Umbilical cord (tissue), 2 donors: Measurements from ENCODE around the gene XCR1. TPM values are rescaled to one million over a fixed set of nuclear protein-coding genes. Genes with fewer than 3 reads are reported as not detected.

Source experiments
- DNase-seq: peaks from one replicate; pipeline ENCODE4 v3.0.0-alpha.2; 2015; ENCODE audit warnings: low spot score
- total RNA-seq: library from RNA; depleted of rRNA; stranded (reverse); fragments of >200 nt; gene quantifications from one replicate; pipeline ENCODE4 v1.2.3, GENCODE V29; 2014; ENCODE audit warnings: low replicate concordance; ENCODE audit not compliant: insufficient read depth

The XCR1 gene
- total RNA-seq, 1 donor from 2014 or later, result 0.24 TPM

DNA sequence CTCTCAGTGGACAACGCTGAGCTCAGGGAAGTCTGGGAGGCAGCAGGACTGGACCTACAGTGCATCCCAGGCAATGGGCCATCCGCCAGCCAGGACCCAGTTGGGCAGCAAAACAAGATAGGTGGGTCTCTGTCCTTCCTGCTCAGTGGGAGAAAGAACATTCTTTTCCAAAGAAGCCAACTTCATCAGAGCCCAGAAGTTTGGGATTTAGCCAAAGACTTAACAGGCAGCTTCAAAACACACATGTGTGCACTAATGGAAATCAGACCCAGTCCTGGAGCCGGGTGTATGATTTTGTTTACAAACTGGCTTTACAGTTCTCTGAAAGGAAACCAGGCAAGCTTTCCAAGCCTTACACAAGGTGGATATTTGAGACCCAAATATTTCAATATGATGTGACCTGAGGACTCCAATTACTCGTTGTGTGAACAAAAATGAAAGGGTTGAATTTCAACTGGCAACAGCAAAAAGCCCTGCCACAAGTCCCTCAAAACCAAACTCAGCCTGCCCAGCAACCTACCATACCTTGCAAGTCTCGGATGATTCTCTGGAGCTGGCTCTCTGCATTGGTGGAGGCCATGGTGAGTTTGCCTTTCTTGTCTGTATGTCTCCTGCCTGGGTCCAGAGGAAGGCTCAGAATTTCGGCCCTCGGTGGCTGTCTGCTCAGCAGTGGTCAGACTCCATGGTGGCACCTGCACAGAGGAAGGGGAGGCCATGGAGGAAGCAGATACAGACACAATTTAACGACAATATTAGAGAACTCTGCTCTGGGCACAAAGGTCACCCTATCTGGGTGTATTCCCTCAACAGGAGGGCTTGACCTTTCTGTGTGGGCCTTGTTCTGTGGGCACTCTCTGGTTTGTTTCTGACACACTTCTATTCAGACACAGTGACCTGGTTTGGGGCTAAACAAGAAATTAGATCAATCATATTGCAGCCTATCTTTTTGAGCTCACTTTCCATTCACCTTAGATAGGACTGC is 42.7 kb downstream of the XCR1 start:
- DNase-seq, result peak; percentile 81

DNA sequence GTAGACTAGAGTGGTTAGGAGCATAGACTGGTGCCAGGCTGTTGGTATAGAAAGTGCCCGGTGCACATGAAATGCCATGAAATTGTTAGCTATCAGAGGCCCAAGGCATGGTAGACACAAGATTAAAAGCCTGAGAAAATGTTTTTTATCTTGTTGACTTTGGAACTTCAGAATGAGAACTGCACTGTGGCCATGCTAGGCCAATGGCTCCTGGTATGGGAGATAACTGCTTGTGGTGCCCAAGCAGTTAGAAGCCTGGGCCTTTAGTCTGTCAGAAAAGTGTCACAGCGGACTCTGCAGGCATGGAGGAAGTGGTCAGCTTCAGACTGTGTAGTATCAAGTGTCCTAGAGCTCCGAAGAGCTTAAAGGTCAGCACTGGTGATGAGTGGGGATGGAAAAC is 43.5 kb downstream of the XCR1 start:
- DNase-seq, result no peak

DNA sequence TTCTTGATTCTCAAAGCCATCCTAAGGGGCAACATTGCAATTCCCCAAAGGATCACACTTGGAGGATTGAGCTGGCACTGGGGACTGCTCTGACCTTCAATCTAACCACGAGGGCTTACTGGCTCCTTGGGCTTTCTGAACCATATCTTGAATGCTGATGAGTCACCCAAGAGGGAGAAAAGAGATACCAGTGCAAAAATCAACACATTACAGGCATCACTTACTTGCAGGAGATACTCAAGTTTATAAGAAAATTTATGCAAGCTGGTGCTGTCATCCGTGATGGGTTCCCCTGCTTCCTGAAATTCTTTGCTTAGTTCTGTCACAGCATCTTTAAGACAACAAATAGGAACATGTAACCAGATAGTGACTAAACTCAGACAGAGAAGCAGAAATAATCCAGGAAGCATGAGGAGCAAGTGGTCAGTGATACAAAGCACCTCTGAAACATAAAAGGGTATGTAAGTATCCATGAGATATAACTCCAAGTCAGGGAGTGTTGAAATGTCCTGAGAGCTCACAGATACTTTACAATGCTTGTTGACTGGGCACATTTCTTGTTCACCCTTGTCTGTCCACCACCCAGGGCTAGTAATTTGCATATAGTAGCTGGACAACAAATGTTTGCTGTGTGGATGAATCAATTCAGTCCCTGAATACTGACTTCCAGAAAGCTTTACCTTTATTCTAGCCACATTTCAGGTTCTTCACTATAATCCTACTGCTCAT is 45.8 kb downstream of the XCR1 start:
- peak; percentile 58 for DNase-seq

DNA sequence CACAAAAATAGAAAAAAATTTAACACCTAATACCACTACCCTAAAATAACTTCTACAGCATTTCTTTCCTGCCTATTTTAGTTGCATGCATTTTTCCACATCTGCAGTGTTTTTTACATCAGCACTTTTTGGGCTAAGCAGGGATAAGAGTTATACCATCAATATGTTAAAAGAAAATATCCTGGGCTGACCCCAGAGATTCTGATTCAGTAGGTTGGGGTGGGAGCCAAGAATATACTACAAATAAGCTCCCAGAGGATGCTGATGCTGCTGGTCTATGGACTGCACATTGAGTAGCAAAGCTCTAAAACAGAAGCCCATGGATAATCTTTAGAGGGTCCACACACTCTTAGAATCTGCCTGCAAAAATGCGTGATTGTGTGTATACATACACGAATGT is 46.5 kb downstream of the XCR1 start:
- DNase-seq, result peak; percentile 77

DNA sequence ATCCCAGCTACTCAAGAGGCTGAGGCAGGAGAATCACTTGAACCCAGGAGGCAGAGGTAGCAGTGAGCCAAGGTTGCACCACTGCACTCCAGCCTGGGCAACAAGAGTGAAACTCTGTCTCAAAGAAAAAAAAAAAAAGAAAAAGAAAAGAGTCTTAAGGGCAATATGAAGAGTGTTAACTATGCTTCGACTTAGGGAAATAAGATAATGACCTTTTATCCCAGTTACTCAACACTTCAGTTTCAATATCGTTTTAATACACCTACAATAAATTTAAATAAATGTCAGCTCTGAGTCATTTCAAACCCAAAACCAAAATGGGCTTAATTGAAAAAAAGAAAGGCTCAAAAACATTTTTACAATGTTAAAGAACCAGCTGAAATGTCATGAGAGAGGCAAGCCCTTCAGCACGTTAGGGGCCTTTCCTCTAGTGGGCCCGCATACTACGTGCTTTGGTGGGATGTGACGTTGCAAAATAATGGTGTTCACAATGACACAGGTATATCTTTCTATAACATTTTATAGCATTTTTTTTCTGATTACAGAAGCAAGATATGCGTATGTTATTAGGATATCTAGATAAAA is 47.0 kb downstream of the XCR1 start:
- no peak for DNase-seq

DNA sequence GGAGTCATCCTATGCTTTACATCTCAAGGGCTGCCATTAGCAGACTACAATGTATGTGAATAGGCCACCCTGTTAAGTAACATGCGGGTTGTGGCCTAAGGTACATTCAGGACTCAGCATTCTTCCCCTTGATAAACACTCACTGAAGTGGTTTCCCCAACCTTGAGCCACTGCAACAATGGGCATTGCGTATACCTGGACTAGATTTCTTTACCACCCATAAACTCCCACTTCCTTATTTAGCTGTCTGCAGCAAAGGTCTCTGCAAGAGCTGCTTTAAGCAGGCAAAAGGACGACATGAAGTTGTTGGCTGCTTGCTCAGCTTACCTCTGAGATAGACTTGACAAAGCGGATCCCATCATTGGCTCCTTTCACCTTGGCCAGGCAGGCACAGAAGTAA is 47.9 kb downstream of the XCR1 start:
- no peak for DNase-seq

DNA sequence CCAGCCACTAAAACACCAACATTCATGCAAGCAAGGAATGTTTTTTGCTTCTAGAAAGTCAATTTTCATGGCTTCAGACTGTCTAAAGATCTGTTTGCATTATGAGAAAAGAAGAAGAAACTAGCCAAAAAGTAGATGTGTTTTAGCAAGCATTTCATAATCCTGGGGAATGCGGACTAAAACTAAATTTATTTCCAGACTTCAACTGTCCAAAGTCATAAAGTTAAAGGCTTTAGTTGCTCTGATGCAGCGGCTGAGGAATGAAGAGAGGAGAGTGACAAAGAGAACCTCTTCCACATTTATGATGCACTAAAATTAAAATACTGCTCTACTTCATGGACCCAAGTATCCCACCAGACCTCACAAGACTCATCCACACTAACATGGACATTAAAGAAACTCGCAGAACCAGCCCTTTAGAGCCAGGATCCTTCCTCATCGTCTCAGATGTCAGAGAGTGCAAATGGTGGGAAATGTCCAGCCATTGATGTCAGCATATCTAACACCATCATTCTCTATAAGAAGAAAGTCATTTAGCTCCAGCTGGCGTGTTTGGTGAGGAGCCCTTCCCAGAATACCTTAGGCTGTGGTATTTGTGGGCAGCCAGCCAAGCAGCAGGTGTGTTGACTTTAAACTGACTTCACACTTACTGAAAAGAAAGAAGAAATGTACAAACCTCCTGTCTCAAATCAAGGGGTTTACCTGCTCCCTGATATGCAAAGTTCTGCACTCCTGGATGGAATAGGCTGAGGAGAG is 49.1 kb downstream of the XCR1 start:
- peak; percentile 88 for DNase-seq

DNA sequence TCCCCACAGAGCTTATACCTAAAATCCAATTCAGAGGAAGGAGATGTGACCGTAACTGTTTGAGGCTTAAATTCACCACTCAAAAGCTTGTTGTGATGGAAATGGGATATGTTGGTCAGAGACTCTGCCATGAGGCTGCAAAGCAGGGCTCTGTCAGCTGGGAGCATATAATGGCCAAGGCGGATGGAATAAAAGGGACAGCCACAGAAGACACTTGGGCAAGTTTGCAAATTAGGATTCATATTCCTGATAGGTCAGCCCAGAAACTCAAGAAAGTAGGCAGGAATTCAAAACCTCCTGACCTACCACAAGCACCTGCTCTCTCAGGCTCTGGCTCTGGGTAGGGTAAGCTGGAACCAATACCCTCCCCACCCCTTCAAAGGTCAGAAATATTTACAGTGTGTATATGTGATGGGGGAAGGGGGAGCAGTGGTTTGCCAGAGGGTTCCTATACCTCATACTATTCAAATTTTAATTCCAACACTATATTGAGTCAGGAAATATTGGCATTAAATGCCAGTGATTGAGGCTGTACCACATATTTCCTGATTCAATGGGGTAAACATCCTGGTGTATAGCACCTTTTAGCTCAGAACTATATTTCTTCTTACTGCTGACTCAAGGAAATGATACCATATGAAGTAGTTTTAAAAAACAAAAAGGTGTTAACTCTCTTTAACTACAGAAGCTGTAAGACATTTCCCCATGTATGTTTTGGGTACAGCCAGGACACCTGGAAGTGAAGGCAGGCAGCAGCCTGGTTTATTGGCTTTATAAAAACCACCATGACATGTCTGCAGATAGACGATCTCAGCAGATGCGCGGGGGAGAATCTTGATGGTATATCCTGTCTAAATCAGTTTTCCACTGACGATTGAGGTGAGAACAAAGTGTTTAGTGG is 50.8 kb downstream of the XCR1 start:
- no peak for DNase-seq

DNA sequence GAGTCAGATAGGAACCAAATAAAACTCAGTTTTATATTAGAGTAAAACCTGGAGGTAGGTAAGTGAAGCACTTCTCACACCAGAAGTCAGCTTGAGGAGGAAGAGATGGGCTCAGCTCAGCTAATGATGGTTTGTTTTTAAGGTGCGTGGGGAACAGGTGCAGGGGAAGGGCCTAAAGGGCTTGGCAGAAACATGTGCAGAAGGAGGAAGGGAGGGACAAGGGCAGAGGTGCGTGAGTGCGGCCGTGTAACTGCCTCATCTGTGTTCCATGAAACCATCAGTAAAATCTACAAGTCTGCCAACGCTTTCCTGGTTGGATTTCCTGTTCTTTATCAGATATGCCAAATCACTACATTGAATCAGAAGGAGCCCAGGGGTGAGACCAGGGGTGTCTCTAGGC is 51.6 kb downstream of the XCR1 start:
- DNase-seq, result no peak

DNA sequence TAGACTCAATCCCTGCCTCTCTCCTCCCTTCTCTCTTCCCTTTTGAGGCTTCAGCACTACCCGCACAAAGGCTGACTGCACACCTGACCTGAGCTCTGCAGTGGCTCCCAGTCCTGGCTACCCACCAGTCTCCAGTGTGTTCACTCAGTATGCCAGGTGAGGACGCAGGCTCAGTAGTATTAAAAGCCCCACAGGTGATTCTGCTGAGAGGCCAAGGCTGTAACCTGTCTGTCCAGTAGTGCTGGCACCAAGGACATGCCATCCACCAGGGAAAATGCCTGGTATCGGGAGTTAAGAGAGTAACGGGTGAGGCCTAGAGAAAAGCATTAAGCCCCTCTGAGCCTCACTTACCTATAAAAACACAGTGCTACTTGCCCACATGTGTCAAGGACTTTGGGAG is 52.6 kb downstream of the XCR1 start:
- DNase-seq, result no peak

DNA sequence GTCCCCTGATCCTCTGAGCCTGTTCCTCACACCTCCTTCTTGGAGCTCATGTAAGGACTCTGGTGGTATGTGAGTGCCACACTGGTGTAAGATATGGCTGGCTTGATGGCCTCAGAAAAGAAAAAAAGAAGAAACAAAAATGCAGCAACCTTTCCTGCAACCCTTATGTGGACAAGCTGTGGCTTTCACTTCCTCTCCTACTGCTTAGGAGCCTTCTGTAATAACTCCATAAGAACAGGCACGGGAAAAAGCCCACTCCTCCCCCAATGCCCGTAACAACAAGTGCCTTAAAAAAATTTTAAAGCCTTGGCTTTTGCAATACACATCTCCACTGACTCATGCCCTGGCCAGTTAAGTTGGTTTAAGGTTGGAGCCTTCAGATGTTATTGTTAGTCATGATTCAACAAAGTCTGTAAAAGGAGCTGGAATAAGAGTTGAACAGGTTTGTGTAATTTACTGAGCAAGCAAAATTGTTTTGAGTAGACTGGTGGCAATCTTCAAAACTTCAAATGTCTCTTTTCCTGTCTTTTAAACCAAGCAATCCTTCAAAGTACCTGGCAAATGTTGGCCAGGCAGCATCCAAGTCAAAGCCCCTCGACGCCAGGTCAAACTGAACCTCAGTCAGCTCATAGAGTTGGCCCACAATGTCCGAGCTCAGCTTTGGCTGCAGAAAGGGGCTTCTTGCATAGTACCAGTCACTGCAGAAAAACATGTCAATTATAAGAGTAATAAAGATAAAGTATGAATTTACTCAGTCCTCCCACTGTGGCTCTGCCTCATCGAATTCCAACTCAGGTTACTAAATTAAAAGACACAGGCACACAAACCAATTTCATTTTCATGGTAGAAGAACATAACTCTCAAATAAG is 54.5 kb downstream of the XCR1 start:
- no peak for DNase-seq

DNA sequence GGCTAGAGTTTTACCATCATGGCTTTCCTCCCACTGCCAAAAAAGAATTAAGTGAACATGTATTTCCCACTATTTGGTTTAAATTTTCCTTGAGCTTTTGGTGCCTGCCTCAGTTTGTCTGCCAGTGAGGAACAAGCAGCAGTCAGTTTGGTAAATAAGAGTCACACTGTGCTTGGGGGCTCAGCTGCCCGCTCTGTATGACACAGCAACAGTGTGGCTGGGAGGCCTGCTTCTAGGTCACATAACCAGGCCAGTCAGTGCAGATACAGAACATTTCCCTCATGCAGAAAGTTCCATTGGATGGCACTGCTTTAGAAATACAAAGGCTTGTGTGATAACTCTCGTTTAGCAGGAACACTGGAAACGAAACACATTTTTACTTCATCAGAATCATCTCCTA is 57.3 kb downstream of the XCR1 start:
- DNase-seq, result no peak

DNA sequence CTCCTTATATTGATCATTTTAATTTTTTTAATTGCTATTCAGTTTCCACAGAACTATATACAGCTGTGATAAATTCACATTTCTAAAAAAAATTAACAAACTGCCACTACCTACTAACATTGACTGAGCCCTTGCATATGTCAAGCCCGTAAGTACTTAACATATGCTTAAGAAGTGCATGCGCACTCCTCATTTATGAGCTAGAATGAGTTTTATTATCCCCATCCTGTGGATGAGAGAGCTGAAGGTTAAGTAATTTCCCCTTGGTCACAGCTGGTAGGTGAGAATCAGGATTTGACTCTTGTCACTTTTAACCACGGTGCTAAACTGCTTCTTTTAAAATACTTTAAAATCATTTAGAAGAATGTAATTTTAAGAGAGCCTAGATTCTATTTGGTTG is 58.2 kb downstream of the XCR1 start:
- DNase-seq, result no peak

DNA sequence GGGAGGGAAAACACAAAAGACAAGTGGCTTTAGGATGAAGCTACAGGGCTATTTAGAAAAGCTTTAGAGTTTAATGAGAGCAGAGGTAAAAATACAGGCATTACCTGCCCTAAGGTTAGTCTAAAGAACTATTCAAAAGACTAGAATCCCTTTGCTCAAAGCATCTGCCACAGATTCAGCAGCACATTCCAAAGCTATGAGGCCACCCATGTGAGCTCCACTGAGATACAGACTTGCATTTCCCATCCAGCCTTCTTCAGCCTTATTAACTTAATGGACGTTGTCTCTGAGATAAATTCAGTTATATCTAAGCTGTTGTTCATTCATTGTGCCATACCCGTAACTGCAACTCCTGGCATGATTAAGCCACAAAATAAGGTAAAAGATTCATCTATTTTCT is 58.6 kb downstream of the XCR1 start:
- peak; percentile 81 for DNase-seq

DNA sequence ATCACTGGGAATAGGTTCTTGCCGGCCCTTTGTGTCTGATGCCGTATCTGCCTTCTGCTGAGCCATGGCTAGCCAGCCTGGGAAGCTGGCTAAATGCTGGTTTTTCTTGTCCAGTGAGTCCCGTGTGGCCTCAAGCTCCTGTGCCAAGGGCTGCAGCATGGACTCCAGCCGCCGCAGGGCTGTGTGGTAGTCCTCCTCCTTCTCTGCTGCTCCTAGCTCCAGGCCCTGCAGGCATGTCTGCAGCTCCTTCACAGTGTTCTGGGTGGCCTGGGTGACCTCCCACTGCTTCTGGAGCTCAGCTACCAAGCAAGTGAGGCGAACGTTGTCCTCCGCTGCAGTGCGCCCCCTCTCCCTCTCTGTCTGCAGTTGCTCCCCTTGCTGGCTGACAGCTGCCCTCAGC is 59.1 kb downstream of the XCR1 start:
- DNase-seq, result no peak

DNA sequence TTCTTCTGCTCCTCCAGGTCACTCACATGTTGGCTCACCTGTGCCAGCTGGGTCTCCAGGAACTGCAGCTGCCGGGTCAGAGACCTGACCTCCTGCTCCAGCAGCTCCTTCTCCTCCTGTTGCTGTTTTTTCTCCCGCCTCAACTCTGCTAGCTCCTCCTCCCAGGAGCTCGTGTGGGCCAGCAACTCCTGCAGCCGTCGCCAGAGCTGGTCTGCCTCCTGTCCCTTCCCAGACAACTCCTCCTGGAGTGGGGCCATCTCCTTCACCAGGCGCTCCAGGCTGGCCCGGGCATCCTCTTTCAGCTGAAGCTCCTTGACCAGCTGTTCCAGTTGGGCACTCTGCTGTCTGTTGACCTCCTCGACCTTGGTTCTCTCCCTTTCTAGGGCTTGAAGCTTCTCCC is 59.6 kb downstream of the XCR1 start:
- DNase-seq, result no peak
